ENCODE data around the gene PLAC8L1. TPM values are rescaled to one million over a fixed set of nuclear protein-coding genes. Genes with fewer than 3 reads are reported as not detected.

PLAC8L1 gene
- total and polyA plus RNA-seq, 2 of the 13 experiments (the other 11 are each of a cell fraction or from before 2014, with no cell fraction given): 0.44 TPM; not detected in 1

DNA sequence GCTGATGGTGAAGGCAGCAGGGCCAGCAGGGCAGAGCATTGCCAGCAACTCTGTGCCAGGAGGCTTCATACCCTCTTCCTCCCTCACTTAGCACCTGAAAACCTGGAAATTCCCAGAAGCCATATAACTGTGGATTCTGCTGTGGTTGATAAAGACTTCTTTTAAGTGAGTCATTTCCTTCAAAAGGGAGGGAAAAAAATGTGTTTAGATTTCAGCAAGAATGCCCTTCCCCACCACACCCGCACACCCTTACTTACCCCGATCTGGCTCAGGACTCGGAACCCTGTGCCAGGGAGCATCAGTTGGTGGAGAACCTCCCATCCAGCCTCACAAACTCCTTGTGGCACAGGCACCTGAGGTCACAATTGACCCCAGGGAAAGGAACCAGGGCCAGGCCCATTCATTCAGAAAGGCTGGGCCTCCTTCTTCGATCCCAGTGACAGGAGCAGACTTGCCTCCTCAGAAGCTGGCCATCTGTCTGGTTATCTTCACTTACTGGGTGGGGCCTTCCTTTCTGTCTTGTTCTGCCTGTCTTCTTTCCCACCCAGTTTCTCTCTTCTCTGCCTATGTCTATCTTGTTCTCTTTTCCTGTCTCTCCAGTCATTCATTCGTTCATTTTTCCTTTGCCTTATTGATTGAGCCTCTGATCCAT is 62.6 kb downstream of the PLAC8L1 start:
- FAIRE-seq (no peak), DNase-seq (ENCODE audit: low spot score) (no peak), ATAC-seq (no peak)
- ChIA-PET CTCF (ENCODE audit: low intra/inter-chr PET ratio, low total read pairs) (no interaction called here), POLR2A (no interaction called here)
- WGBS (ENCODE audit: low lambda C conversion rate): 92% methylated on average over 5 of the region's 5 CpGs
- H3K79me2 ChIP-seq (ENCODE audit: insufficient read depth, low read length): no peaks in the 10 kb centered on the region
- H3K4me3 ChIP-seq (replicated peaks in 1 of 3; ENCODE audit: insufficient read depth in 1 of 3, low read depth in 2 of 3, low read length in 3 of 3): no peak overlapping the region
- TF ChIP-seq, protein P1, sequence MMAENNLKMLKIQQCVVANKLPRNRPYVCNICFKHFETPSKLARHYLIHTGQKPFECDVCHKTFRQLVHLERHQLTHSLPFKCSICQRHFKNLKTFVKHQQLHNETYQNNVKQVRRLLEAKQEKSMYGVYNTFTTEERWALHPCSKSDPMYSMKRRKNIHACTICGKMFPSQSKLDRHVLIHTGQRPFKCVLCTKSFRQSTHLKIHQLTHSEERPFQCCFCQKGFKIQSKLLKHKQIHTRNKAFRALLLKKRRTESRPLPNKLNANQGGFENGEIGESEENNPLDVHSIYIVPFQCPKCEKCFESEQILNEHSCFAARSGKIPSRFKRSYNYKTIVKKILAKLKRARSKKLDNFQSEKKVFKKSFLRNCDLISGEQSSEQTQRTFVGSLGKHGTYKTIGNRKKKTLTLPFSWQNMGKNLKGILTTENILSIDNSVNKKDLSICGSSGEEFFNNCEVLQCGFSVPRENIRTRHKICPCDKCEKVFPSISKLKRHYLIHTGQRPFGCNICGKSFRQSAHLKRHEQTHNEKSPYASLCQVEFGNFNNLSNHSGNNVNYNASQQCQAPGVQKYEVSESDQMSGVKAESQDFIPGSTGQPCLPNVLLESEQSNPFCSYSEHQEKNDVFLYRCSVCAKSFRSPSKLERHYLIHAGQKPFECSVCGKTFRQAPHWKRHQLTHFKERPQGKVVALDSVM (CRISPR knock-in tag; IDR thresholded peaks at IDR 0.05): no peak
- no peak for TF ChIP-seq ZNF792 (CRISPR knock-in tag; IDR thresholded peaks at IDR 0.05)
- TF ChIP-seq HOXA5 (CRISPR knock-in tag; IDR thresholded peaks at IDR 0.05): no peak
- no peak for TF ChIP-seq ZNF761 (CRISPR knock-in tag; conservative IDR thresholded peaks at IDR 0.05)
- TF ChIP-seq ZFP82 (CRISPR knock-in tag; IDR thresholded peaks at IDR 0.05; ENCODE audit: borderline replicate concordance): no peak
- in situ Hi-C loops (cut with HindIII; ENCODE audit: extremely low pct_ligation_motif_present, low pct_unique_long_range_greater_than_20kb): no loop called here
- no peak overlapping the region for H3K4me2 ChIP-seq (ENCODE audit: low read depth, low read length)
- BruUV-seq (replicated peaks): no TSS peak
- no peaks in the 10 kb centered on the region for H4K20me1 ChIP-seq (ENCODE audit: insufficient read depth, low read length)
- H3K4me1 ChIP-seq (ENCODE audit: insufficient read depth, low read length): no peaks in the 10 kb centered on the region
- H3K27me3 ChIP-seq (ENCODE audit: control insufficient read depth in 1 of 2, insufficient read depth in 2 of 2, low read length in 2 of 2): no peaks in the 10 kb centered on the region
- intact Hi-C loops (cut with micrococcal nuclease; ENCODE audit: unreplicated experiment): no loop called here
- no peaks in the 10 kb centered on the region for H3K36me3 ChIP-seq (replicated peaks in 1 of 2; ENCODE audit: control insufficient read depth in 1 of 2, insufficient read depth in 2 of 2, low read length in 2 of 2)
- H3K9me3 ChIP-seq (ENCODE audit: low read length): no peaks in the 10 kb centered on the region
- no peak overlapping the region for H3K9ac ChIP-seq (ENCODE audit: insufficient read depth, low read depth, low read length)
- H3K27ac ChIP-seq (ENCODE audit: extremely low read length, insufficient read depth, low read length): no peak overlapping the region
- no peak overlapping the region for H2AFZ ChIP-seq (ENCODE audit: low read length)

DNA sequence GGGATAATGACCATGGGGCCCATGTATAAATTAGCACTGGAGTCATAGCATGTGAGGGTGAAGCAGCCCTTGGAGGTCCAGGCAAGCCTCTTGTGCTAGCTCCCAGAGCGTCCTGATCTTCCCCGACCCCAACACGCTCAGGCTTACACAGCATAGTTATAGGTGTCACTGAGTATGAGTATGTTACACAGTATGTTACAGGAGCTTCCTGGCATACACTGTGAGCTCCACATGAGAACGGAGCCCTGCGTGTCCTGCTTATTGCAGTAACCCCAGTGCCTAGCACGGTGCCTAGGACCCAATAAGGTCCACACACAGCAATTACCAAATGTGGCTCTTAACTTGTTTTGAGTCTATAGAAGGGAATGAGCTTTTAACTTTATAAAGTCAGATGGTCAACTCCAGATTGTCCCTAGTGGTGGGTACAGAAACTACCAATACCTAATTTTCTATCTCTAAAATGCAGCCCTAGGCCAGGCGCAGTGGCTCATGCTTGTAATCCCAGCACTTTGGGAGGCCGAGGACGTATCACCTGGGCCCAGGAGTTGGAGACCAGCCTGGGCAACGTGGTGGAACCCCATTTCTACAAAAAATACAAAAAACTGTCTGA is 64.1 kb downstream of the PLAC8L1 start:
- no peak overlapping the region for H2AFZ ChIP-seq (ENCODE audit: low read length)
- H3K79me2 ChIP-seq (ENCODE audit: insufficient read depth, low read length): no peaks in the 10 kb centered on the region
- H4K20me1 ChIP-seq (ENCODE audit: insufficient read depth, low read length): no peaks in the 10 kb centered on the region
- no peaks in the 10 kb centered on the region for H3K9me3 ChIP-seq (ENCODE audit: low read length)
- no peak overlapping the region for H3K27ac ChIP-seq (ENCODE audit: extremely low read length, insufficient read depth, low read length)
- intact Hi-C loops (cut with micrococcal nuclease; ENCODE audit: unreplicated experiment): loop anchor here (1.0 kb wide), 1 partner anchor 284 kb away; no protein-coding TSS in a partner anchor
- no peak overlapping the region for H3K9ac ChIP-seq (ENCODE audit: insufficient read depth, low read depth, low read length)
- no peaks in the 10 kb centered on the region for H3K27me3 ChIP-seq (ENCODE audit: control insufficient read depth in 1 of 2, insufficient read depth in 2 of 2, low read length in 2 of 2)
- ChIA-PET CTCF (ENCODE audit: low intra/inter-chr PET ratio, low total read pairs) (no interaction called here), POLR2A (interaction anchor here (0.6 to 1.1 kb wide), 2 partner anchors 206 to 410 kb away, joined by 3 to 5 read pairs; partner anchors contain the start of gene PRELID2)
- ATAC-seq (peak; percentile 91), DNase-seq (ENCODE audit: low spot score) (no peak), FAIRE-seq (no peak)
- in situ Hi-C loops (cut with HindIII; ENCODE audit: extremely low pct_ligation_motif_present, low pct_unique_long_range_greater_than_20kb): no loop called here
- no peak overlapping the region for H3K4me2 ChIP-seq (ENCODE audit: low read depth, low read length)
- H3K4me1 ChIP-seq (ENCODE audit: insufficient read depth, low read length): no peaks in the 10 kb centered on the region
- BruUV-seq (replicated peaks): no TSS peak
- no peaks in the 10 kb centered on the region for H3K36me3 ChIP-seq (replicated peaks in 1 of 2; ENCODE audit: control insufficient read depth in 1 of 2, insufficient read depth in 2 of 2, low read length in 2 of 2)
- WGBS (ENCODE audit: low lambda C conversion rate): 84% methylated on average over 8 of the region's 10 CpGs
- H3K4me3 ChIP-seq (replicated peaks in 1 of 3; ENCODE audit: insufficient read depth in 1 of 3, low read depth in 2 of 3, low read length in 3 of 3): no peak overlapping the region
- TF ChIP-seq, protein P2, sequence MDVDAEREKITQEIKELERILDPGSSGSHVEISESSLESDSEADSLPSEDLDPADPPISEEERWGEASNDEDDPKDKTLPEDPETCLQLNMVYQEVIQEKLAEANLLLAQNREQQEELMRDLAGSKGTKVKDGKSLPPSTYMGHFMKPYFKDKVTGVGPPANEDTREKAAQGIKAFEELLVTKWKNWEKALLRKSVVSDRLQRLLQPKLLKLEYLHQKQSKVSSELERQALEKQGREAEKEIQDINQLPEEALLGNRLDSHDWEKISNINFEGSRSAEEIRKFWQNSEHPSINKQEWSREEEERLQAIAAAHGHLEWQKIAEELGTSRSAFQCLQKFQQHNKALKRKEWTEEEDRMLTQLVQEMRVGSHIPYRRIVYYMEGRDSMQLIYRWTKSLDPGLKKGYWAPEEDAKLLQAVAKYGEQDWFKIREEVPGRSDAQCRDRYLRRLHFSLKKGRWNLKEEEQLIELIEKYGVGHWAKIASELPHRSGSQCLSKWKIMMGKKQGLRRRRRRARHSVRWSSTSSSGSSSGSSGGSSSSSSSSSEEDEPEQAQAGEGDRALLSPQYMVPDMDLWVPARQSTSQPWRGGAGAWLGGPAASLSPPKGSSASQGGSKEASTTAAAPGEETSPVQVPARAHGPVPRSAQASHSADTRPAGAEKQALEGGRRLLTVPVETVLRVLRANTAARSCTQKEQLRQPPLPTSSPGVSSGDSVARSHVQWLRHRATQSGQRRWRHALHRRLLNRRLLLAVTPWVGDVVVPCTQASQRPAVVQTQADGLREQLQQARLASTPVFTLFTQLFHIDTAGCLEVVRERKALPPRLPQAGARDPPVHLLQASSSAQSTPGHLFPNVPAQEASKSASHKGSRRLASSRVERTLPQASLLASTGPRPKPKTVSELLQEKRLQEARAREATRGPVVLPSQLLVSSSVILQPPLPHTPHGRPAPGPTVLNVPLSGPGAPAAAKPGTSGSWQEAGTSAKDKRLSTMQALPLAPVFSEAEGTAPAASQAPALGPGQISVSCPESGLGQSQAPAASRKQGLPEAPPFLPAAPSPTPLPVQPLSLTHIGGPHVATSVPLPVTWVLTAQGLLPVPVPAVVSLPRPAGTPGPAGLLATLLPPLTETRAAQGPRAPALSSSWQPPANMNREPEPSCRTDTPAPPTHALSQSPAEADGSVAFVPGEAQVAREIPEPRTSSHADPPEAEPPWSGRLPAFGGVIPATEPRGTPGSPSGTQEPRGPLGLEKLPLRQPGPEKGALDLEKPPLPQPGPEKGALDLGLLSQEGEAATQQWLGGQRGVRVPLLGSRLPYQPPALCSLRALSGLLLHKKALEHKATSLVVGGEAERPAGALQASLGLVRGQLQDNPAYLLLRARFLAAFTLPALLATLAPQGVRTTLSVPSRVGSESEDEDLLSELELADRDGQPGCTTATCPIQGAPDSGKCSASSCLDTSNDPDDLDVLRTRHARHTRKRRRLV (CRISPR knock-in tag; IDR thresholded peaks at IDR 0.05): no peak
- peak; percentile 51 for TF ChIP-seq STAG1 (CRISPR knock-in tag; IDR thresholded peaks at IDR 0.05)
- TF ChIP-seq, protein P3, sequence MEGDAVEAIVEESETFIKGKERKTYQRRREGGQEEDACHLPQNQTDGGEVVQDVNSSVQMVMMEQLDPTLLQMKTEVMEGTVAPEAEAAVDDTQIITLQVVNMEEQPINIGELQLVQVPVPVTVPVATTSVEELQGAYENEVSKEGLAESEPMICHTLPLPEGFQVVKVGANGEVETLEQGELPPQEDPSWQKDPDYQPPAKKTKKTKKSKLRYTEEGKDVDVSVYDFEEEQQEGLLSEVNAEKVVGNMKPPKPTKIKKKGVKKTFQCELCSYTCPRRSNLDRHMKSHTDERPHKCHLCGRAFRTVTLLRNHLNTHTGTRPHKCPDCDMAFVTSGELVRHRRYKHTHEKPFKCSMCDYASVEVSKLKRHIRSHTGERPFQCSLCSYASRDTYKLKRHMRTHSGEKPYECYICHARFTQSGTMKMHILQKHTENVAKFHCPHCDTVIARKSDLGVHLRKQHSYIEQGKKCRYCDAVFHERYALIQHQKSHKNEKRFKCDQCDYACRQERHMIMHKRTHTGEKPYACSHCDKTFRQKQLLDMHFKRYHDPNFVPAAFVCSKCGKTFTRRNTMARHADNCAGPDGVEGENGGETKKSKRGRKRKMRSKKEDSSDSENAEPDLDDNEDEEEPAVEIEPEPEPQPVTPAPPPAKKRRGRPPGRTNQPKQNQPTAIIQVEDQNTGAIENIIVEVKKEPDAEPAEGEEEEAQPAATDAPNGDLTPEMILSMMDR (CRISPR knock-in tag; IDR thresholded peaks at IDR 0.05): peak; percentile 42; the same call in 1 of the 2 replicates
